ENCODE measurements around the gene CFAP45. TPM values are rescaled to one million over a fixed set of nuclear protein-coding genes. Genes with fewer than 3 reads are reported as not detected.

Gene CFAP45
- total and polyA plus RNA-seq, 2 of the 8 experiments (the other 6 are each of a cell fraction or from before 2014, with no cell fraction given), result 0.05 TPM; not detected in 1

DNA sequence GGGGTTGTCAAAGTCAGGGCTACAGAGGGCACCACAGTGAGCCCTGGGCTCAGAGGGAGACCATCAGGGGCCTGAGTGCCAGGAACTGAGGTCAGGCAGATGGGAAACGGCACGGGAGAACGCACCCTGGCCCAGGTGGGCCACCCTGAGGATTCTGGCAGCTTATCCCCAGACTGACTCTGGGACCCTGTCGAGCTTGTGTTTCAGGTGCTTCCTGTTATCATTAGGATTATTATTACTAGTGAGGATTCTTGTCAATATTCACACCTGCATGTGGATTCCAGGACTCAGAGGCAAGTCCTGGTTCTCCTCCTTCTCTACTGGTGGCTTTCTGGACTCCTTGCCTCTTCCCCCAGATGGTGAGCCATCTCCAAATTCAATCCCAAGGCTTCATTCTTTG lies 52.7 kb downstream of the CFAP45 start:
- Histone ChIP-seq H3K27me3 (replicated peaks in 1 of 4; ENCODE audit: control insufficient read depth in 3 of 4, extremely low read depth in 1 of 4, insufficient read depth in 3 of 4, low read length in 3 of 4) (0 out of 7 replicates have a peak, but pooled peaks cover 0 to 2% (median 0%) of the 10 kb centered on the region in 4 experiments), H3K4ac (replicated peaks; ENCODE audit: insufficient read length, low read depth, low read length) (no peak overlapping the region), H2BK5ac (ENCODE audit: low read depth, low read length) (no peak overlapping the region), H4K20me1 (replicated peaks in 1 of 2; ENCODE audit: control insufficient read depth in 1 of 2, insufficient read depth in 2 of 2, low read length in 2 of 2) (peaks cover 0 to 2% of the 10 kb centered on the region in 2 experiments), H3K23me2 (ENCODE audit: low read depth, low read length) (no peaks in the 10 kb centered on the region; the same call in 1 of the 2 replicates), H3K4me3 (ENCODE audit: extremely low read depth in 1 of 4, insufficient read depth in 2 of 4, low read depth in 3 of 4, low read length in 4 of 4) (no peak overlapping the region), H3K79me2 (ENCODE audit: control insufficient read depth in 1 of 2, insufficient read depth in 2 of 2, low read length in 2 of 2) (no peaks in the 10 kb centered on the region), H2AK5ac (ENCODE audit: low read depth, low read length) (no peak overlapping the region), H3K4me1 (replicated peaks in 1 of 4; ENCODE audit: control insufficient read depth in 3 of 4, insufficient read depth in 4 of 4, low read length in 3 of 4) (no peaks in the 10 kb centered on the region; a peak in 1 of 7 replicates), H3K9ac (replicated peaks in 1 of 4; ENCODE audit: extremely low read depth in 1 of 4, low read depth in 3 of 4, low read length in 3 of 4) (no peak overlapping the region), H3K36me3 (ENCODE audit: control insufficient read depth in 2 of 4, insufficient read depth in 4 of 4, low read length in 3 of 4) (no peaks in the 10 kb centered on the region), H3K23ac (ENCODE audit: insufficient read length) (no peak overlapping the region), H2AFZ (ENCODE audit: low read length) (no peak overlapping the region), H2BK12ac (ENCODE audit: low read depth, low read length) (no peak overlapping the region), H3K4me2 (ENCODE audit: insufficient read depth in 1 of 2, low read depth in 2 of 2, low read length in 2 of 2) (no peak overlapping the region), H2BK120ac (replicated peaks; ENCODE audit: low read depth, low read length) (no peak overlapping the region), H2BK15ac (ENCODE audit: low read length) (no peak overlapping the region), H4K8ac (ENCODE audit: extremely low read depth, insufficient read depth, low read length) (no peak overlapping the region), H3K79me1 (ENCODE audit: low read depth, low read length) (no peaks in the 10 kb centered on the region), H4K5ac (ENCODE audit: insufficient read length, low read depth, low read length) (no peak overlapping the region), H3K9me3 (ENCODE audit: insufficient read depth in 2 of 2, low read depth in 1 of 2, low read length in 1 of 2) (no peaks in the 10 kb centered on the region), H3K27ac (ENCODE audit: low read depth, low read length) (no peak overlapping the region), H3K14ac (ENCODE audit: insufficient read length) (no peak overlapping the region), H2BK20ac (ENCODE audit: low read length) (no peak overlapping the region), H3K56ac (replicated peaks; ENCODE audit: insufficient read length, low read depth, low read length) (no peak overlapping the region), H4K91ac (replicated peaks; ENCODE audit: insufficient read length, low read length) (no peak overlapping the region), H3K18ac (ENCODE audit: extremely low read depth, low read length) (no peak overlapping the region)
- DNase-seq (ENCODE audit: low read depth in 1 of 2, low spot score in 2 of 2) (no peak), FAIRE-seq (no peak)
- ChIA-PET CTCF (ENCODE audit: partially characterized antibody) (interaction anchor here (0.5 to 8.0 kb wide), 10 partner anchors 11 to 160 kb away, joined by 3 to 107 read pairs (median 4); no protein-coding TSS in a partner anchor), POLR2A (ENCODE audit: partially characterized antibody) (no interaction called here)
- WGBS, 2 experiments (ENCODE audit: extremely low coverage in 1 of 2, insufficient coverage in 1 of 2, insufficient read length in 1 of 2, insufficient replicate concordance in 2 of 2, low coverage in 1 of 2, low lambda C conversion rate in 2 of 2, missing lambda C conversion rate in 1 of 2), result 68% methylated on average over 4 of the region's 4 CpGs; no CpG with 5 or more reads in 1 of the 2 experiments
- TF ChIP-seq BACH1 (IDR thresholded peaks at IDR 0.05; ENCODE audit: low read length) (no peak), EP300 (IDR thresholded peaks at IDR 0.05; ENCODE audit: borderline replicate concordance in 1 of 2, low read depth in 2 of 2, low read length in 2 of 2) (no peak), E2F6 (IDR thresholded peaks at IDR 0.05) (no peak), EGR1 (IDR thresholded peaks at IDR 0.05; ENCODE audit: borderline replicate concordance, low read depth, low read length) (no peak), SP1 (IDR thresholded peaks at IDR 0.05; ENCODE audit: low read depth, low read length) (no peak), RXRA (IDR thresholded peaks at IDR 0.05; ENCODE audit: insufficient read depth, low read depth, low read length) (no peak), KDM4A (IDR thresholded peaks at IDR 0.05; ENCODE audit: low read depth, low read length, severe bottlenecking) (no peak), TCF12 (IDR thresholded peaks at IDR 0.05; ENCODE audit: low read depth, low read length) (no peak), ATF2 (IDR thresholded peaks at IDR 0.05; ENCODE audit: low read length) (no peak), JUN (IDR thresholded peaks at IDR 0.05; ENCODE audit: low read depth, low read length) (no peak), PHF8 (conservative IDR thresholded peaks at IDR 0.05; ENCODE audit: low read depth, low read length) (no peak)

All from H1 (cell line).